Tongue (tissue), 2 donors: ENCODE measurements around the gene TMEM259. TPM values are rescaled to one million over a fixed set of nuclear protein-coding genes. Genes with fewer than 3 reads are reported as not detected.
"Not testable (repeated sequence)": the region's sequence is repeated elsewhere in the genome, so short reads cannot be mapped to it uniquely, and the experiment has no call there.

Experiments
- DNase-seq: peaks from one replicate; pipeline ENCODE4 v3.0.0-alpha.2; 2015
- total RNA-seq: library from RNA; depleted of rRNA; stranded (reverse); fragments of >200 nt; gene quantifications from one replicate; pipeline ENCODE4 v1.2.3, GENCODE V29; 2014

TMEM259 gene
- total RNA-seq, 1 donor from 2014 or later, result 72.1 TPM

DNA sequence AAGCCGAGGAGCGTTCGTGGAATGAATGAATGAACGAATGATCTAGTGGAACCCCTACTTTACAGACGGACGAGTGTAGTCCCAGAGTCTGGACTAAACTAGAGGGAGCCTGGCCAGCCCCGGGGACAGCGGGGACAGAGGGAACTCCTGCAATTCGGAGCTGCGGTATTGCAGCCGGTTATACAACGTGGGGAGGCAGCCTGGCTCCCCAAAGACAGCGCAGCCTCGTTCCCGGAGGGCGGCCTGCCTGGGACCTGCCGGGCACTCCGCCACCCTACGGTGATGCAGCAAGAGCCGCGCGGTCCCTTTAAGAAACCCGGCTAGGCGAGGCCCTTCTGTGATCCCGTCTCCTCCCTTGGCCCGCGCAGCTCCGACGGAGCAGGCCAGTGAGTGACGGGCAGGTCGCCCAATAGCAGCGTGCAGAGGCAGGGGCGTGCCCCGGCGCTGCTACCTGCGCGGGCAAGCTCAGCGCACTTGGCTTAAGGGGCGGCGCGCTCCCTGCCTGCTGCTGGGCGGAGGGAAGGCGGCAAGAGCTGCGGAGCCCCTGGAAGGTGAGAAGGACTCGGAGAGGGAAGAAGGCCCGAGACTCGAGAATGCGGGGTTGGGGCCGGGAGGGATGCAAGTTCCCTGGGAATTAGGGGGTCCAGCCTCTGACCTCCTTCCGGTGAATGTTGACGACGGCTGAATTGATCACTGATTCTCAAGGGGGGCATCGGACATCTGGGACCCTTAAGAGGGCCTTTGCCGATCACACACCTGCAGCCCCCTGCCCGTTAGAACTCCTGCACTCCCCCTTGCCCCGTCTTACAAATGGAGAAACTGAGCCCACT is 18.9 kb upstream of the TMEM259 start, which contains the start of gene ABCA7:
TSS of gene ABCA7 (plus strand) at position 462 of the 830 bp plus-strand sequence. CDS start 1,255 bp downstream, outside the sequence.
- peak; percentile 98 for DNase-seq

DNA sequence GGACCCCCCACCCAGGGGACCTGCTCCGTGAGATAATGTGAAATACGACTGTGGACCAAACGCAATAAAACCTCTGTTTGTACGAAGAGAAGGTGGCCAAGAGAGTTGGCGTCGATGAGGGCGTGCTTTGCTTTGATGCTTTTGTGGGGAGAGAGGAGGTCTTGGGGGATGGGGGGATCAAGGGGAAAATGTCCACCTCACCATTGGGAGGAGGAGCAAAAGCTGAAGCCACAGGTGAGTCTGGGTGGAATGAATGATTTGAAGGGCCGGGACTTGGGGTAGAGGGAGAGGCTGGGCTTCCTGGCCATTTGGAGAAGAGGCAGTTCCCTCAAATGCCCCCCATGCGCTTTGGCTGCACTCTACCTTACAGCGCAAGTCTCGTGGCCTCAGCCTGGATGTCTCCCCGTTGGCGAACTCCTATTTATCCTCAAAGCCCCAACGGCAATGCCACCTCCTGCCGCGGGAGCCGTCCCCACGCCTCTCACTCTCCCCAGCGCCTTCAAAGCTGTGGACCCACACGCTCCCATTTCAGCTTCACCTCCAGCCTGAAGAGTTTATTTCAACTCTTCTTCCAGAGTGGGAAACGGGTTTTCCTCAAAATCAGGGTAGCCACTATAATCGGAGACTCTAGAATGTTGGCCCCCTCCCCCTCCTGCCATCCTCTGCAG is 18.2 kb upstream of the TMEM259 start:
- no peak for DNase-seq

- no peak for DNase-seq
Observed at GRCh38 chr19:1037621-1038064, 16.7 kb upstream of the TMEM259 start.

DNA sequence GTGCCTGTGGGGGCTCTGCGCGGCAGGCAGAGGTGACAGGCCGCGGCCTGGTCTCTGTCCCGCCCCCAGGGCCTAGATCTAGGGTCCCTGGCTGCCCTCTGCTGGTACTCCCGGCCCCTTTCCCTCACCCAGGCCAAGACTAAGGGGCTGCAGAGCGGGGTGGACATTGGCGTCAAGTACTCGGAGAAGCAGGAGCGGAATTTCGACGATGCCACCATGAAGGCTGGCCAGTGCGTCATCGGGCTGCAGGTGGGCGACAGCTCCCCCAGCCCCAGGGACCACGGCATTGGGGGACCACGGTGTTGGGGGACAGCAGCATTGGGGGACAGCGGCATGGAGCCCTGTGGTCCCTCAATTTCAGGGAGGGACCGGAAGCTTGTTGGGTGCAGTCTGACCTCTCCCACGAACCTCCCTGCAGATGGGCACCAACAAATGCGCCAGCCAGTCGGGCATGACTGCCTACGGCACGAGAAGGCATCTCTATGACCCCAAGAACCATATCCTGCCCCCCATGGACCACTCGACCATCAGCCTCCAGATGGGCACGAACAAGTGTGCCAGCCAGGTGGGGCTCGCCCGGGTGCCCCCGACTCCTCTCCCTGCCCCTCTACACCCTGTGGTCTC is 15.2 kb upstream of the TMEM259 start:
- DNase-seq, result no peak

DNA sequence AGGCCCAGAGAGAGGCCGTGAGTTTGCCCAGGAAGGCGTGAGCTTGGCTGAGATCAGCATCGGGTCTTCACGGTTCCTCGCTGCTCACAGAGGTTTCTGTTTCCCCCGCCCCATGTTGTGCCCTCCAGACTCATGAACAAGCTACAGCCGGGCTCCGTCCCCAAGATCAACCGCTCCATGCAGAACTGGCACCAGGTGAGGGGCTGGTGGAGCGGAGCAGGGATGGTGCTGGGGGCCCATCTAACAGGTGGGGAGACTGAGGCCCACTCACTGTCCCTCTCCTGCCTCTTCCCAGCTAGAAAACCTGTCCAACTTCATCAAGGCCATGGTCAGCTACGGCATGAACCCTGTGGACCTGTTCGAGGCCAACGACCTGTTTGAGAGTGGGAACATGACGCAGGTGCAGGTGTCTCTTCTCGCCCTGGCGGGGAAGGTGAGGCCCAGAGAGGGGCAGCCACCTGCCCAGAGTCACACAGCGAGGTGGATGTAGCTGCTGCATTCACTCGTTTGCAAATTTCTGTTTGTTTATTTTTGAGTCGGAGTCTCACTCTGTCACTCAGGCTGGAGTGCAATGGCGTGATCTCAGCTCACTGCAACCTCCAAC is 11.4 kb upstream of the TMEM259 start:
- DNase-seq, result no peak

GRCh38 chr19:1028062-1028926 is 7.4 kb upstream of the TMEM259 start:
- peak; percentile 94 for DNase-seq

- DNase-seq, result no peak
Observed at GRCh38 chr19:1027650-1028061, 6.7 kb upstream of the TMEM259 start.

DNA sequence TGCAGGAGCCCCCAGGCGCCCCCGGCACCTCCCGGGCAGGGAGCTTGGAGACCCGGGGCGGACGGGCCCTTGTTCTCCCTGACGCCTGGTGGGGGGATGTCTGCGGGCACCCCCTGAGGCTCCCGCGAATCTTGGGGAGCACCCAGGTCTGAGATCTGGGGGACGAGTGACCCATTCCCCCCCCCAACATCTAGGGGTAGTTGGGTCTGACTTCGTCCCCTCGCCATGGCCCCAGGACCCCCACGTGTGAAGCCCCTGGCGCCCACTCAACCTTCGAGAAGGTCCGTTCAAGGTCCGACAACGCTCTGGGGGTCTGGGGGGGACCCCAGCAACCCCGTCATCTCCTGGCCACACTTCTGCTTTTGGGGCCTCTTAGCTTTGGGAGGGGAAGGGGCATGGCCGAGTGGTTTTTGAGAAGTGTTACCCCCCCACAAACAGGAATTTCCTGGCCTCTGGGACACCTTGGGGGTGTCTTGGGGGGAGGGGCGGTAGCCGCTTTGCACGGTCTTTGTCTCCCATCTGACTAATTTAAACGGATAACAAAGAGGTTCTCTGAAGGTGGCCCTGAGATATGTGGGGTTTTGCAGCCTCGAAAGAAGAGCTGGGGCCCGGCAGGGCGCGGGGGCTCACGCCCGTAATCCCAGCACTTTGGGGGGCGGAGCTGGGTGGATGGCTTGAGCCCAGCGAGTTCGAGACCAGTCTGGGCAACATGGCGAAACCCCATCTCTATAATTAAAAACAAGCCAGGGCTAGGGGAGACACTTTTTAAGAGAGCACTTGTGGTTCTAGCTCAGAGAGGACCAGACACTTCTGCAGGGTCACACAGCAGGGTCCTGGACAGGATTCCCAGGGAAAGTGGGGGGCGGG is 6.1 kb upstream of the TMEM259 start:
- peak; percentile 57 for DNase-seq

DNA sequence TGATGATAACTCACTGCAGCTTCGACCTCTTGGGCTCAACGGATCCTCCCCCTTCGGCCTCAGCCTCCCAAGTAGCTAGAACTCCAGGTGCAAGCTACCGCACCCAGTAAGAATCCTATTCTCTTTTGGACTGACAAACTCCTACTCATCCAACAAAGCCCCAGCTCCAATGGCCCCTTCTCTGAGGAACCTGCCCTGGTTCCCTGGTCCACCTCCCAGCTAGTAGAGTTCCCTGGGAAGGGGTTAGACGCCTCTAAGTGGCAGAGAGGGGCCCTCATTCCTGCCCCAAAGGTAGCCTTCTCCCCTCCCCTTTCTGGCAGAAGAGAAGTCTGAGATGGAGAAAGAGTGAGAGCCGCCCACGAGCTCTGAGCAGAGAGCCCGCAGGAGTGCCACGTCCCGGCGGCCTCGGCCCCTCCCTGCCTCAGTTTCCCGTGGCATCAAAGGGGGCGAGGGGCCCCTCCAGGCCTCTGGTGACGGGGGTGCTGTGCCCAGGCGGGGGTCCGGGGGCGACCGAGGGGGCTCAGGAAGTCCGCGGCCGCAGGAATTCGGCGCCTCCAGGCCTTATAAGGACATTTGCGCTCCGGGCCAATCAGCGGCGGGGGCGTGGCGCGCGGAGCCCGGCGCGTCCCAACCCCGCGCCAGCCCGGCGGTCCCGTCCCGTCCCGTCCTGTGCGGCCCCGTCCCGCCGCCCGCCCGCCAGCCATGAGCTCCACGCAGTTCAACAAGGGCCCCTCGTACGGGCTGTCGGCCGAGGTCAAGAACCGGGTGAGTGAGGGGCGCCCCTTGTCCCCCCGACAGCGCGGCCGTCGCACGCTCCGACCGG is 5.2 kb upstream of the TMEM259 start, which contains the start of gene CNN2:
TSS of gene CNN2 (plus strand) at position 649 of the 823 bp plus-strand sequence. CDS start at position 703, 54 bp downstream.
- DNase-seq, result peak; percentile 89

- not testable (repeated sequence) for DNase-seq
Observed at GRCh38 chr19:1025080-1025479, 4.2 kb upstream of the TMEM259 start.

GRCh38 chr19:1023883-1024188 is 2.9 kb upstream of the TMEM259 start:
- not testable (repeated sequence) for DNase-seq

- DNase-seq, result no peak
Observed at GRCh38 chr19:1019980-1020867, 699 bp downstream of the TMEM259 start.

GRCh38 chr19:1019616-1019961 is 1.3 kb downstream of the TMEM259 start:
- no peak for DNase-seq

DNA sequence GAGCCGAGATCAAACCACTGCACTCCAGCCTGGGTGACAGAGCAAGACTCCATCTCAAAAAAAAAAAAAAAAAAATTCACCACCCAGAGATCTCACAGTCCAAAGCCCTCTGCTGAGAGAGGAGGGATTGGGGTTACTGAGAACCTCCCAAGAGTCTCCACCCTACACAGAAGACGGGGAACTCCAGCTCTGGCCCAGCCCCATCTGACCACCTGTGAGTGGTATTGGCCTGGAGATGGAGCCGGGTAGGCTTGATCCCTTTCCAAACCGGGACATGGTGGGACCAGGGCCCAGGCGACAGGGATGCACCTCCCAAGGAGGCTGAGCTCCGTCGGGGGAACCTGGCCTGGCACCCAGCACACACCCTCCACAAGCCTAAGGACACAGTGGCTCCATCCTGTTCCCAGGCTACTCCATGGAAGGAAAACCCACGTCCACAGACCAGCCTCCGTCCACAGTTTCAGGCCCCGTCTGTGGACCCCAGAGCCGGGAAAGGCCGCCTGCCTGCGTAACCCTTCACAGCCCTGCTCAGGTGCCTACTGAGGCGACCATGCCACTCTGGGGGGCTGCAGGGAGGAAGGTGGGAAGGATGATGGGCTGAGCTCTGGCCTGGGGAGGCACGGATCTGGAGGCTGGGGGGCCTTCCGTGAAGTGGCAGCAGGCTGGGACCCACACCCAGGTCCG is 1.8 kb downstream of the TMEM259 start:
- no peak for DNase-seq

- no peak for DNase-seq
Observed at GRCh38 chr19:1018393-1018792, 2.5 kb downstream of the TMEM259 start.

DNA sequence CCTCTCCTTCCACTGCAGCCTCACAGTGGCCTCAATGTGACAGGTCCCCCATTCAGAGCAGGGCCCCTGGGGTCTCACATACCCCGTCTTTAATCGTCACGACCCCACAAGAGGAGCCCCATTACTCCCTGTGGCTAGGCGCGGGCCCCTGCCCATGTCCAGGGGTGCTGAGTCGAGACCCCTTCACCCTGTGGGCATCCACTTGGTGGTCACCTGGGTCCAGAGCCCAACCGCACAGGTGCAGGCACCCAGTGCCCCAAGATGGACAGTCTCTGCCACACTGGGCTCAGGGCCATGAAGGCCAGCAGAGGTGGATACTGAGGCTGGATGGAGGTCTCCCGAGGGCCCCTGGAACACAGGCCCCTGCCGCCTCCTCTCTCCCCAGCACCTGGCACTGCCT is 3.0 kb downstream of the TMEM259 start:
- no peak for DNase-seq

DNA sequence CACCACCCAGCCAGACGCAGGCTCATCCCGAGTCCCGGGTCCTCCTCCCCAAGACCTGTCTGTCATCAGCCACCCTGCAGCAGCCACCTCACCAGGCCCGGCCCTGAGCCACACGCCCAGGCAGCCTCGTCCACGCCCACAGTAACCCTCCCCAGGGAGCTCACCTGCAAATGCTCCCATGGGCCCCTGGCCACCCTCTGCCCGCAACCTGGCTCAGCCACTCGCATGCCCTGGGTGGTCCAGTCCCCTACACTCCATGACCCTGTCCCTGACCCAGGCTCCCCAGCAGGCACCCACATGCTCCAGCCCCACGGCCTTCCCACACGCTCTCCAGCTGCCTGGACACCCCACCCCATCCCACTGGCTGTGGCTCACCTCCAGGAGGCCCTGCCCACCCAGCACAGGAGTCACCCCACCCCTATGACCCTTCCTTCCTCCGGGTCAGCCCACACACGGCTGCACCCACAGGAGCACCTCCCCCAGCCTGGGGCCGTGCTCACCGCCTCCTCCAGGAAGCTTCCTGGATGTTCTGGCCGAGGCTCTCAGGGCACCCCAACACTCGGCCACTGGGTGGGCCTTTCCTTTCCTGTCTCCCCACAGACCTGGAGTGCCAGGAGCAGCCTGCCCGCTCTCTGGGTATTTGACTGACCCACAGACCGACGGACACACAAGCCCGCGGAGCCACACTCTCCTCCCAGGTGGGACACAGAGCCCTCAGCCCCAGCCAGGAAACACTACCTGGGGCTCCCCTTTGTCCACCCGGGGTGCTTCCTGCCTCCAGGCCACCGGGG is 3.6 kb downstream of the TMEM259 start:
- peak; percentile 38 for DNase-seq
